GM12891 (cell line): Measurements from ENCODE around the gene ANKRD36B. TPM values are rescaled to one million over a fixed set of nuclear protein-coding genes. Genes with fewer than 3 reads are reported as not detected.
"Not testable (repeated sequence)": the region's sequence is repeated elsewhere in the genome, so short reads cannot be mapped to it uniquely, and the experiment has no call there.

Experiments
- DNase-seq: peaks from one replicate; pipeline ENCODE4 v3.0.0; 2011; ENCODE audit warnings: low spot score; ENCODE audit not compliant: insufficient read length
- FAIRE-seq: peaks from 2 replicates; lab custom pipeline; 2011; peaks lifted over from hg19 to GRCh38; lab: Jason Lieb, UNC
- POLR2AphosphoS5 ChIP-seq: IDR thresholded peaks from 2 replicates; pipeline ENCODE4 v1.6.1; 2011; ENCODE audit warnings: low read depth, low read length, control low read depth
- polyA plus RNA-seq: library from polyadenylated mRNA; unstranded; fragments of >200 nt; gene quantifications from one replicate; pipeline ENCODE4 v1.2.1, GENCODE V29; 2012; ENCODE audit warnings: low read depth, missing spikeins, inconsistent platforms; ENCODE audit not compliant: missing spikeins

The ANKRD36B gene
- 6.4 TPM for polyA plus RNA-seq

- not testable (repeated sequence) for FAIRE-seq
- peak; percentile 10 for DNase-seq
Measured at GRCh38 chr2:97589598-97590510, at the start of gene ANKRD36B. Gene ANKRD36B, minus strand, starts transcription at chr2:97589877. Its CDS starts 192 bp downstream, at chr2:97589685.

GRCh38 chr2:97626049-97626430, 36.4 kb upstream of the ANKRD36B start:
- DNase-seq, FAIRE-seq: not testable (repeated sequence)

DNA sequence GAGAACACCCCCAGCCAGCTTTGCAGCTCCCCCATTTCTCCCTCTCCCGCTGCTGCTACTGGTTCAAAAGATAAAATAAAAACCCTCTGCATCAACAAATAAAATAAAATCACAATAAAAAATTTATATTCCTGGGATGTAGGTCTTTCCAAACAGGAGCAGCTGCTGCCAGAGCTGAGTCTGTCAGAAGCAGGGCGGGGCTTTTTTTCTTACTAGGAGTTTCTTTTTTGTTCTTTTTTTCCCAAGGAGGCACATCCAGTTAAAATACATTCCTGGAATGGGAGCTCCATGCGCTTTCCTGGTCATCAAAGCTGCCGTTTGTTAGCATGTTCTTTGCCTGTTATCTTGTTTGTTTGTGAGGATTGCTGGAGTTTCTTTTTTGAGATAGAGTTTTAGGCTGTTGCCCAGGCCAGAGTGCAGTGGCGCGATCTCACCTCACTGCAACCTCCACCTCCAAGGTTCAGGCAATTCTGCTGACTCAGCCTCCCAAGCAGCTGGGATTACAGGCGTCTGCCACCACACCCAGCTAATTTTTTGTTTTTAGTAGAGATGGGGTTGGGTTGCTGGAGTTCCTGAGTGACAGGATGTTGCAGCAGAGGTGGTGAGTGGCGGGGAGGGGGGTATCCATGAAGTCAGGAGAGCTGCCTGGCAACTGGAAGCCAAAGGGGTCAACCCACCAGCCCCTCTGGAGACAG, 35.8 kb upstream of the ANKRD36B start:
- FAIRE-seq, DNase-seq: not testable (repeated sequence)

DNA sequence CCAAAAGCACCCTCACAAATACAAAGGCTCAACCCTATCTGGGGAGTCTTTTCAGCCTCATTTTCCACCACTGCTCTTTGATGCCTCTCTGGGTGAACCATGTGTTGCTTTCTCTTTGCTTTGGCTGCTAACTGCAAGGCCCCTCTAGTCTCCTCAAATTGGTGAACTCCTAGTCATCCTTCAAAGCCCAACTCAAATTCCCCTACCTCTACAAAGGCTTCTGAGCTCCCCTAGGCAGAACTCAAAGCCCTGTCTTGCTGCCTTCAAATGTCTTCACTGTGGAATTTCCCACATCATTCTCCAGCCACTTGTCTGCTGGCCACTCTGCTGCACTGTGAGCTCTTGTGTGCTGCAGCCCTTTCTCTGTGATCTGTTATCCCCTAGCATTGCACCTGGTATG, 33.3 kb upstream of the ANKRD36B start:
- DNase-seq, FAIRE-seq: not testable (repeated sequence)

DNA sequence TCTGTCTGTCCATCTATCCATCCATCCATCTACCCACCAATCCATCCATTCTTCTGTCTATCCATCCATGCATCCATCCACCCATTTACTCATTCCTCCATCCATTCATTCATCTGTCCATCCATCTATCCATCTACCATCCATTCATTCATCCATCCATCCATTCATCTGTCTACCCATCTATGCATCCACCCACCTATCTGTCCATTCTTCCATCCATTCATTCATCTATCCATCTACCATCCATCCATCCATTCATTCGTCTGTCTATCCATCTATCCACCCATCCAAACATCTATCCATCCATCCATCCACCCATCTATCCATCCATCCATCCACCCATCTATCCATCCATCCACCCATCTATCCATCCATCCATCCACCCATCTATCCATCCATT, 30.8 kb upstream of the ANKRD36B start:
- not testable (repeated sequence) for DNase-seq, FAIRE-seq

DNA sequence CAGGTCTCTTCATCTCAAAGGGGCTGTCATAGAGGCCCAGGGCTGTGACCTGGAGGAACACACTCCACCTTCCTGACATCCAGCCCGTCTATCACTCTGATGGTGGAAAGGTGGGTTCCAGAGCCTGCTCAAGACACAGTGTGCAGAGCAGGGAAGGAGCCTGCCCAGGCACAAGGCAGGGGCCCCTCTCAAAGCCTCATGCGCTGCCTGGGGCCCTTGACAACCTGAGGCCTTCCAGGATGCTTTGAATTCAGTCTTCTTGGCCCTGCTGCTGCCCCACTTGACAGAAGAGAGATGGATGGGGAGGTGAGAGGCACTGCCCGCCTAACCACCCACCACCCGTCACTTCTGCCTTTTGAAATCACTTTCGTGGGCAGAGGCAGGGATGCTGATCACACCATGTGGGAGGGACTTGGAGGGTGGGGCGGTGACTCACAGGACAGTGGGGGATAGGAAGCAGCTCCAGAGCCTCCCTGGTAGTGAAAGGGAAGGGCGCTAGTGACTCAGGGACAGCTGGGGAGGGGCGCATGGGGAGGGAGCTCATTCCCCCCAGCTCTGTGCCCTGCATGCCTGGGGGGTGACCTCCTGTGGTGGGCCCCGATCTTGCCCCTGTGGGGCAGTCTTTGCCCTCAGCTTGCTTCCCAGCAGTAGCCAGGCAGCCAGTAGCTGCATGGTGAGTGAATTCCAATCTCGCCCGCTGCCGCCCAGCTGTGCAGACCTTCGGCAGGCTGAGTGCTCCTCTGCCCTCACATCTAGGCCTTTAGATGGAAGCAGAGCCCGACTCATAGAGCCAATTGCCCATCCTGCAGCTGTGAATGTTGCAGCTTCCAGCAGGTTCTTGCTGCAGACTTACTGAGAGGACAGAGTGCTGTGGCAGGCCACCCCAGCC, 29.5 kb upstream of the ANKRD36B start:
- not testable (repeated sequence) for DNase-seq, FAIRE-seq

- no peak for TF ChIP-seq POLR2AphosphoS5
- DNase-seq (no peak), FAIRE-seq (no peak)
Measured at GRCh38 chr2:97617911-97618310, 28.2 kb upstream of the ANKRD36B start.

DNA sequence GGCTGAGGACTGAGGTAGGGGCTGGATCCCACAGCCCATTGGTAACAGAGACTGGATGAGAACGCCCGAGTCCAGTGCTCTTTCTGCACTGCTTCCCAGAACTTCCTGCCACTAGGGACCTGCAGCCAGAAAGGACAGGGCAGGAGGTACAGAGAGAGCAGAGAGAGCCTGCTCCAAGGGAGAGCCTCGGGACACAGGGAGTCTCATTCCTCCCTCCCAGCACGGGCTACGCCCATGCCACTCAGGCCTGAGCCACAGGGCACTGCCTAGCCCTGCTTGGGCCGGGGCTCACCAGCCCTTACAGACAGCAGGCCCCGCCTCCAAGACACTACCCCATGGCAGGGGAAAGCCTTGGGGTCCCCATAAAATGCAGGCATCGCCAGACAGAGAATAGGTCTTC, 26.1 kb upstream of the ANKRD36B start:
- not testable (repeated sequence) for FAIRE-seq, DNase-seq

DNA sequence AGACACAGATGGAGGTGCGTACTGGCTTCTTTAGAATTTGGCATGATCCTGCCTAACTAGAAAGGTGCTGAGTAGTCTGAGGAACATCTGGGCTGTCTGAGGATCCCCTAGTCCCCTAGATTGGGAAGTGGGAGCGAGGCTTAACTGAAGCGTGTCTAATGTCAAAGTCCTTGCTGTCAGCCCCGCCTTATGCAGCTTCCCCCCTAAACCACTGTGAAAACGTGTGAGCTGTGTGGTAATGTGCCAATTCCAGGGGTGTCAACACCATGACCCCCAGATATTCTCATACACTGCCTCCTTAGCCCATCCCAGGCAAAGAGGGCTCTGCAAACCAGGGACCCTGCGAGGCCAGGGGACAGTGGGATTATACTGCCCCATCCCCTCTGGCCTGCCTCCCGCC, 22.2 kb upstream of the ANKRD36B start:
- not testable (repeated sequence) for DNase-seq, FAIRE-seq

GRCh38 chr2:97608745-97609144, 19.1 kb upstream of the ANKRD36B start:
- not testable (repeated sequence) for FAIRE-seq, DNase-seq

GRCh38 chr2:97605524-97606339, 16.1 kb upstream of the ANKRD36B start:
- DNase-seq, FAIRE-seq: not testable (repeated sequence)

DNA sequence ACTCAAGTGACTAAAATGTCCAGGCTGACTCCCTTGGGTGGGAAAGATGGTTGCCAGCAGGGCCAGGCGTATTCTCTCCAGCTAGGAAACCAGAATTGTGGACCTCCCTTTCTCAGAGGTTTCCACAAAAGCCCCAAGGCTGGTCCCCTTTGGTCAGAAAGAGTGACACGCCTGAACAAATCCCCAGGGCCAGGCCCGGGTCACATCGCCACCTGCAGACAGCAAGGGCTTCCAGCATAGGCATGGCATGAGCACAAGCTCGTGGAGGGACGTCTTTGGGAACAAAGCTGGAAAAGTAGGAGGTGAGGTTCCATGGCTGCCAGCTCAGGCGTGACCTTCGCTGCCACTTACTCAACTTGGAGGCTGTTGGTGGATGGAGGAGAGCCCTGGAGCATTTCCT, 15.4 kb upstream of the ANKRD36B start:
- DNase-seq, FAIRE-seq: not testable (repeated sequence)

DNA sequence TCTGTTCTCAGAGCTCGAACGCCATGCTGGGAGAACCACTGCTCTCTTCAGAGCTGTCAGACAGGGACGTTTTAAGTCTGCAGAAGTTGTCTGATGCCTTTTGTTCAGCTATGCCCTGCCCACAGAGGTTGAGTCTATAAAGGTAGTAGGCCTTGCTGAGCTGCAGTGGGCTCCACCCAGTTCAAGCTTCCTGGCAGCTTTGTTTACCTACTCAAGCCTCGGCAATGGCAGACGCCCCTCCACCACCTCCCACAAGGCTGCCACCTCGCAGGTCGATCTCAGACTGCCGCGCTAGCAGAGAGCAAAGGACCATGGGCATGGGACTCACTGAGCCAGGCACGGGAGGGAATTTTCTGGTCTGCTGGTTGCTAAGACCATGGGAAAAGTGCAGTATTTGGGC, 11.9 kb upstream of the ANKRD36B start:
- DNase-seq, FAIRE-seq: not testable (repeated sequence)

GRCh38 chr2:97596180-97596579, 6.5 kb upstream of the ANKRD36B start:
- not testable (repeated sequence) for DNase-seq, FAIRE-seq

DNA sequence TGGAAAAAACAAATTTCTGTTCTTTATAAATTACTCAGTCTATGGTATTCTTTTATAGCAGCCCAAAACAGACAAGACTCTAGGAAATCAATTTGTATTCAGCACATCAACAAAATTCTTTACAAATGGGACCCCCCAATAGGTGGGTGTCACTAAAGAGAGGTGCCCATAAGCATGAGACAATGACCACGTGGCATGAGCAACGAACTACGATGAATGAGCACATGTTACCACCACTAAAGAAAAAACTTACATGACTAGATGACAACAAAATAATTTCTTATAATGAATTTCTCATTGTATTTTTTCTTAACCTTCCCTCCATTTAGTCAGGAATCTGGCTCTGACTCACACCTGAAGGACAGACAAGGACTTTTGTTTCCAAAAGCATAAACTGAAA, 3.8 kb upstream of the ANKRD36B start:
- not testable (repeated sequence) for FAIRE-seq, DNase-seq

DNA sequence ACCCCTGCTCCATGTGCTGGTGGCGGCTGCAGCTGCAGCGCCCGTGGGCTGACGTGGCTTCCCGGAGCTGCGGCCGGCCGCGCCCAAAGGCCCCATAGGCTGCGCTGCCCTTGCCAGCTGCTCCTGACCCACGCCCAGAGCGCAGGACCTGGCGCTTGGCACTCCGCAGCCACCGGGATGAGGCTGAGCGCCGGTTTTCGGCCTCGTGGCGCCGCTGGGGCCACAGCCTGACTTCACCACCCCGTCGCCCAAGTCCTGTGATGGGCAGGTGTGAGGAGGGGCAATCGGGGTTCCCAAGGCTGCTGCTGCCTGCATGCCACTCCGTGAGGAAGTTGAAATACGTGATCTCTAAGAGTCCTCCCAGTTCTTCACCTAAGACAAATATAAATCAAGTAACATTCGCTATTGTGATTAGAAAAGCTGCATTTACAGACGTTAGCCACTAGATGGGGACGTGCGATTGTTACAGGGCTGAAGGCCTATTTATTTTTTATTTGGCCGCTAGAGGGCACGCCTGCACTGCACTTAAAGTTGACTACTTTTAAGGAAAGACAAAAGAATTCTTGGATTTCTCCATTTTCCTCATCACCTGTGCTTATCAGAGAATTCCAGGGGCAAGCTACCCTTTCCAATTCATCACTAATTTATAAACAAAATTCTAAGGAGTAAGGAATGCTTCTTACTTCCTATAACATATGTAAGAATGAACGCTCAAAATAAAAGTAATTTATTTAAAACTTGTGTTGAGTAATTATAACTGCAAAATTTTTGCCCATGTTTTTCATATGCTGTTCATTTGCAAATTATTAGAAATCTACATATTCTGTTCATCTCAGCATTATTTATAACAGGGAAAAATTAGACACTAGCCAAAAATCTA, 1.1 kb upstream of the ANKRD36B start:
- FAIRE-seq, DNase-seq: not testable (repeated sequence)

DNA sequence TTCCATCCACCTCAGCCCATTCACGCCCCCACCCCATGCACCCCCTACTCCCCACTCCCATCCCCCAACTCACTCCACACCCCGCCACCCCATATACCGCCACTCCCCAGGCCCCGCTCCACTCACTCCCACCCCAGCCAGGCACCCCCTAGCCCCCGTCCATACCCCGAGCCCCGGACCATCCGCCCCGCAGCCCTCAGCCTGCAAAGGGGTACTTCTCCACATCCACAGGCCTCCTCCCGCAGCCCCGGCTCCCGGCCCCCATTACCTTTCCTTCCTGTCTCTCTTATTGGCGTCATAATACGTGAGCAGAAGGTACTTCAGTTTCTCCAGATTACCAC, 450 bp downstream of the ANKRD36B start:
- DNase-seq, FAIRE-seq: not testable (repeated sequence)
